PFSK-1 (cell line): ENCODE measurements around the gene CLN6.

Experiments
- POLR2AphosphoS5 ChIP-seq: IDR thresholded peaks from 2 replicates; pipeline ENCODE4 v1.6.1; 2012; ENCODE audit warnings: low read depth, mild to moderate bottlenecking, control low read depth, low read length, moderate library complexity
- TAF1 ChIP-seq: IDR thresholded peaks from 2 replicates; pipeline ENCODE4 v1.6.1; 2012; ENCODE audit warnings: low read length, control low read depth, borderline replicate concordance; ENCODE audit not compliant: insufficient read depth

DNA sequence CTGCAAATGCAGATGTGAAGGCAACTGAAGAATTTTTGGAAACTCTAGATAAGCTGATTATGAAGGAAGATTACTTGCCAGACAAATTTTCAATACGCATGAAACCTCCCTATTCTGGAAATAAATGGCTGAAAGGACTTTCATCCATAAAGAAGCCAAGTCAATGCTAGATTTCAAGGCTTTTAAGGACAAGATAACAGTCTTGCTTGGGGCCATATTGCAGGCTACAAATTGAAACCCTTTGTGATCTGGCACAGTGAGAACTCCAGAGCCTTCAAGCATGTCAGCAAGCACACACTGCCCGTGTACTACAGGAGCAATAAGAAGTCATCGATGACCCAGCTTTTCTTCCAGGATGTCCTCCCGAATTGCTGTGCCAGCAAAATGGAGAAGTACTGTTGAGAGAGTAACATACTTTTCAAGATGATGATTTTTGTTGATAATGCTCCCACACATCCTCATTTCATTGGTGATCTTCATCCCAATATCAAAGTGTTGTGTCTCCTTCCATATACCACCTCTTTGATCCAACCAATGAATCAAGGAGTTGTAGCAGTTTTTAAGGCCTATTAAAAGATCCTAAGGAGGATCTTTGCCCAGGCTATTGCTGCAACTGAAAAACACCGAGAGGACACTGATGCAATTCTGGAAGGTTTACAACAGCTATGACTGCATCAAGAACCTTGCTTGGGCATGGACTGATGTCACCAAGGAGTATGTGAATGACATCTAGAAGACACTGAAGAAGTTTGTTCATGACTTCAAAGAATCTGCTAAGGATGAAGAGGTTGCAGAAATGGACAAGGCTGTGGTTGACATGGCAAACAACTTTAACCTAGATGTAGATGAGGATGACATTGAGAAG lies 44.7 kb downstream of the CLN6 start:
- TF ChIP-seq POLR2AphosphoS5, result no peak
- TF ChIP-seq TAF1, result no peak
